ENCODE data around the gene LDLRAP1. TPM values are rescaled to one million over a fixed set of nuclear protein-coding genes. Genes with fewer than 3 reads are reported as not detected.

LDLRAP1 gene
- total and polyA plus RNA-seq, 2 donors (not counting 3 experiments of a cell fraction or from before 2014, with no cell fraction given), result 23.1 to 24.7 TPM

DNA sequence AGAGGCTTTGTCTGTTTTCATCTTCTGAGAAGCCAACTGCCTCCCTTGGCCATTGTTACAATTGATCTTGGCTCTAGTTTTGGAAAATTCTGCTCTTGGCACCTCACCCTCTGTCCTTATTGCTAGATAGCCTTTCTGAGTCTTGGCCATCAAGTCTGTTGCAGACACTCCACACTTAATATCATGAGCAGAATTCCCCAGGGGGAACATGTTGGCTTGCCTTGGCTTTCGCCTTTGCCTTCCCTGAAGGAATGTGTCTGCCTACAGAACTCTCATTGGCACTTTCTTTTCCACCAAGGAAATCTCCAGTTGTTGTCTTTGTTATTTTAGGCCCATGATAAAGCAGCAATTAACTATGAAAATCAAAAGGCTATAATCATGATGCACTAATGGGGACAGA is 42.7 kb upstream of the LDLRAP1 start:
- dilution Hi-C loops (cut with MboI; ENCODE audit: extremely low pct_ligation_motif_present, low sequenced_read_pairs) (no loop called here), intact Hi-C loops (cut with micrococcal nuclease) (no loop called here)
- H3K9me3 ChIP-seq (replicated peaks; ENCODE audit: control insufficient read depth, insufficient read depth, low read length), result no peaks in the 10 kb centered on the region
- H3K36me3 ChIP-seq (ENCODE audit: control insufficient read depth in 2 of 2, extremely low read depth in 1 of 2, insufficient read depth in 2 of 2, low read length in 2 of 2), result peaks cover 5 to 15% of the 10 kb centered on the region in 2 experiments
- no peak overlapping the region for H3K4me3 ChIP-seq (replicated peaks in 1 of 3; ENCODE audit: insufficient read depth in 1 of 3, low read depth in 1 of 3, low read length in 3 of 3)
- TF ChIP-seq EZH2 (IDR thresholded peaks at IDR 0.05; ENCODE audit: borderline replicate concordance, low read depth, low read length, severe bottlenecking) (no peak), GATA2 (IDR thresholded peaks at IDR 0.05; ENCODE audit: insufficient read depth, insufficient read length, low read depth, low read length) (no peak), JUN (IDR thresholded peaks at IDR 0.05; ENCODE audit: borderline replicate concordance, insufficient read depth, insufficient read length, low read depth) (no peak), POLR2AphosphoS5 (IDR thresholded peaks at IDR 0.05; ENCODE audit: insufficient read depth, low read depth, low read length) (no peak), CTCF (IDR thresholded peaks at IDR 0.05; ENCODE audit: extremely low read depth in 1 of 2, insufficient read depth in 1 of 2, low read depth in 1 of 2, low read length in 2 of 2) (no peak), POLR2A (IDR thresholded peaks at IDR 0.05; ENCODE audit: low read depth, low read length) (no peak), MYC (IDR thresholded peaks at IDR 0.05; ENCODE audit: low read depth, low read length) (no peak), FOS (IDR thresholded peaks at IDR 0.05; ENCODE audit: borderline replicate concordance, insufficient read depth, low read length) (no peak)
- TF ChIP-seq, protein P1, sequence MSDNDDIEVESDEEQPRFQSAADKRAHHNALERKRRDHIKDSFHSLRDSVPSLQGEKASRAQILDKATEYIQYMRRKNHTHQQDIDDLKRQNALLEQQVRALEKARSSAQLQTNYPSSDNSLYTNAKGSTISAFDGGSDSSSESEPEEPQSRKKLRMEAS (IDR thresholded peaks at IDR 0.05; ENCODE audit: insufficient read depth, insufficient read length), result no peak
- no peaks in the 10 kb centered on the region for H3K9me1 ChIP-seq (replicated peaks; ENCODE audit: control insufficient read depth, extremely low read depth, insufficient read depth, low read length)
- H3K9ac ChIP-seq (replicated peaks; ENCODE audit: extremely low read depth, insufficient read depth, low read length), result no peak overlapping the region
- H4K20me1 ChIP-seq (replicated peaks; ENCODE audit: control insufficient read depth, extremely low read depth, insufficient read depth, low read length), result no peaks in the 10 kb centered on the region
- no peak overlapping the region for H3K27ac ChIP-seq (ENCODE audit: insufficient read depth, low read depth, low read length)
- DNase-seq (ENCODE audit: low read depth, low spot score) (no peak), FAIRE-seq (no peak)
- H3K4me1 ChIP-seq (ENCODE audit: control insufficient read depth, extremely low read depth, insufficient read depth, low read length), result no peaks in the 10 kb centered on the region
- H2AFZ ChIP-seq (ENCODE audit: low read depth, low read length), result no peak overlapping the region
- no peak overlapping the region for H3K4me2 ChIP-seq (ENCODE audit: insufficient read depth, low read length)
- ChIA-PET CTCF (interaction anchor here (0.6 to 2.3 kb wide), 2 partner anchors 19 to 322 kb away, joined by 3 to 14 read pairs; no protein-coding TSS in a partner anchor), POLR2A (no interaction called here)
- no peaks in the 10 kb centered on the region for H3K79me2 ChIP-seq (ENCODE audit: control insufficient read depth, insufficient read depth, low read length)
- no peaks in the 10 kb centered on the region for H3K27me3 ChIP-seq (ENCODE audit: control insufficient read depth in 2 of 2, insufficient read depth in 2 of 2, low read length in 2 of 2)
- no TSS peak for BruUV-seq (replicated peaks)

Data from endothelial cell of umbilical vein (primary cell).